GM15510 (cell line): ENCODE measurements around the gene GOLGA6D.

Experiments used
- POLR2A ChIP-seq: IDR thresholded peaks from 3 replicates; pipeline ENCODE4 v1.6.1; 2011; ENCODE audit warnings: borderline replicate concordance; ENCODE audit not compliant: insufficient read length; ENCODE audit errors: extremely low read depth

The GOLGA6D gene

GRCh38 chr15:75314552-75315290 is 32.1 kb downstream of the GOLGA6D start:
- no peak for TF ChIP-seq POLR2A

DNA sequence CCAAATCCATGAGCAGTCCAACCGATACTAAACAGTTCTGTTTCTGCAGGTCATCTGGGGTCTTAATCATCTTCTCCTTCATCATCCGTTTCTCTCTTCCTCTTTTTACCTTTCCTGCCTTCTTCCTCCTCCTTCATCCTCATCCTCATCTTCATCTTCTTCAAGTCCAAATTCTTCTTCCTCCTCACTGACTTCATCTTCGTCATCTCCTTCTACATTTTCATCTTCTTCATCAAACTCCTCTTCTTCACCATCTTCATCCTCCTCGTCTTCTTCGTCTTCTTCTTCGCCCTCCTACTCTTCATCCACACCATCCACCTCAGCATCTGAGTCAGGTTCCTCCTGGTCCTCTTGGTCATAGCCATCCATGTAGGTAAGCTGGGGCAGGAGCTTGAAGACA is 39.1 kb downstream of the GOLGA6D start:
- TF ChIP-seq POLR2A = no peak

GRCh38 chr15:75325922-75326321 is 43.3 kb downstream of the GOLGA6D start:
- TF ChIP-seq POLR2A = no peak

DNA sequence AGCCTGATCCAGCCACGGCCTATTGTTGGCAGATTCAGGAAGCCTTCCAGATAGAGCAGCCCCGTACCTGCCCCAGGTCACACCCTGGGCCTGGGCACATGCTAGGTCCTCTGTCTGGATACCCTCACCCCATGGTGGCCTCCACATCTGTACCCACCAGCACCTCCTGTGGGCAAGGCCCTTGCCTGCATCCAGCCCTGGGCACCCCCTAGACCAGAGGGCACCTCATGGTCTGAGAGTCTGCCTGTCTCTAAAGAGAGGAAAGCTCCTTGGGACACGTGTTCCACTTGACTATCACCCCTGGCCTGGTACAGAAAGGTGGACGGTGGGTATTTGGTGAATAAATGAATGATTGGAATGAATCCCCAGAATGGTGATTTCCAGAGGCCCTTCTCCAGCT is 44.4 kb downstream of the GOLGA6D start:
- TF ChIP-seq POLR2A = no peak

DNA sequence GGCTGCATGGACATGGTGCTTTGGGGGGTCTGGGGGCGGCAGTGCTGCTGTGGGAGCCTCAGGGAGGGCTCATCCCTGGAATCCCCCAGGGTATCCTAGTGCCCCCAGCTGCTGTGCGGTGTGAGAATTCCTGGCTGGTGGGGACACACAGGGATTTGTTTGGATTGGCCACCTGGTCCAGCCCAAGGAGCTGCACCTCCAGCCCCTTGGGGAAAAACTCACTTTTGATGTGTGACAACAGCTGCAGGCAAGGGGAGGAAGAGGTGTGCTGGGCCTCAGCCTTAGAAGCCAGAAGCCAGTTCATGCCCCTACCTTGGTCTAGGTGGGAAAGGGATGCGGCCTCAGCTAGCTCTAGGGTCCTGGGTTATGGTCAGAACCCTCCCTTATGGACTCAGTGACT is 44.9 kb downstream of the GOLGA6D start:
- TF ChIP-seq POLR2A = no peak

- no peak for TF ChIP-seq POLR2A
These were observed 46.1 kb downstream of the GOLGA6D start for GRCh38 chr15:75328493-75329314.

GRCh38 chr15:75329571-75329970 is 46.9 kb downstream of the GOLGA6D start:
- TF ChIP-seq POLR2A = no peak

DNA sequence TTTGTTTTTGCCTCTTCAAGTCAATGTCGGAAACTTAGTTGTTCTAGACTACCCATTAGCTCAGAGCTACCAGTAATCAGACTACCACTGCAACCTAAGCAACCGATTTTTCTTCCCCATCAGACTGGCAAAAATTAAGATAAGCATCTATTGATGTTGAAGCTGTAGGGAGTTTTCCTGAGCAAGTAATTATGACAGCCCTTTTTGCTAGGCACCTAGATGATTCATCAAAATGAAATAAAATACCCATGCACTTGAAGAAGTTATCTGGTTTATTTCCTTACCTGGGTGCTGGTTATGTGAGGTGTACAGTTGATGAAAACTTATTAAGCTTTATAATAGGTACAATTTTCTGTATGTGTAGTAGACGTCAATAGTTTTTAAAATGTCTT is 52.7 kb downstream of the GOLGA6D start:
- TF ChIP-seq POLR2A = no peak

- peak; percentile 53 for TF ChIP-seq POLR2A
These were observed 53.2 kb downstream of the GOLGA6D start, which contains the start of gene COMMD4 for GRCh38 chr15:75335705-75336355. TSS of gene COMMD4 (plus strand) at chr15:75336063. CDS start at chr15:75336090, 27 bp downstream.

DNA sequence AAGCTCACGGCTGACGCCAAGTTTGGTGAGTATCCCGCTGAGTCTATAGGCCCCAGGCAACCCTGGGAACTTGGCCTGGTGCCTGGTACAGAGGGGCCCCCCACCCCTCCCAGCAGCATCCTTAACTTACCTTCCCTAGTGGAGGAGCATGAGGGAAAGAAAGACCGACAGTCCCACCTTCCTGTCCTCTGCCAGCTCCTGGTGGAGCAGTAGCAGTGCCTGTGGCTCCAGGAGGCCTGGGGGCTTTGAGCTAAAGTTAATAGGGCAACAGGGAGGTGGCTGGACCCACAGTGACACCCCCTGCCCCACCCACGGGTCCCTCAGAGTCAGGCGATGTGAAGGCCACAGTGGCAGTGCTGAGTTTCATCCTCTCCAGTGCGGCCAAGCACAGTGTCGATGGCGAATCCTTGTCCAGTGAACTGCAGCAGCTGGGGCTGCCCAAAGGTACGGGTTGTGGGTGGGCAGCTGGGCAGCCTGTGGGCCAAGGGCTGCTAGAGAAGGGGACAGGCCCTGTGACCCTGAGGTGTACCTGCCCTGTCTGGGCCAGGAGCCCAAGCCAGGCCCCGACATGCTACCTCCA is 56.1 kb downstream of the GOLGA6D start:
- TF ChIP-seq POLR2A = no peak

DNA sequence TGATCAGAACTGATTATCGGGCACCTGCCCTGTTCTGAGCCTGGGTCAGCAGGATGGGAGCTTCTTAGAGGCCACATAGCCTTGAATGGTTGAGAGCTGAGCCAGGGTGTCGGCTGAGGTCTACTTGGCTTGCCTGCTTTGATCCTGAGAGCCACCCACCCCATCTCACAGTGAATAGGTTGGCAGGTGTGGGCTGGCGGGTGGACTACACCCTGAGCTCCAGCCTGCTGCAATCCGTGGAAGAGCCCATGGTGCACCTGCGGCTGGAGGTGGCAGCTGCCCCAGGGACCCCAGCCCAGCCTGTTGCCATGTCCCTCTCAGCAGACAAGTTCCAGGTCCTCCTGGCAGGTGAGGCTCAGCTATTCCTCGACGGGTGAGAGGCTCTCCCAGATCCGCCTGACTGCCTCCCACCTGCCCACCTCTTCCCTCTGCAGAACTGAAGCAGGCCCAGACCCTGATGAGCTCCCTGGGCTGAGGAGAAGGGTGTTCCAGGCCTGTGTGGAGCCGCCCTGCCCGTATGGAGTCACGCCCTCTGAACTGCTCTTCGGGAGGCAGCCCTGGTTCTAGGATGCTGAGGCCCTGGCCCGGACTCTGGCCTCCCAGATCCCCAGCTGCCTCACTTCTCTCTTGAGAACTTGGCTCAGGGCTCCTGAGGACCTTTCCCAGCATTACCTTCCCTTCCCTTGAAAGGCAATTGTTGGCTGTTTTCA is 57.1 kb downstream of the GOLGA6D start:
- TF ChIP-seq POLR2A = no peak

DNA sequence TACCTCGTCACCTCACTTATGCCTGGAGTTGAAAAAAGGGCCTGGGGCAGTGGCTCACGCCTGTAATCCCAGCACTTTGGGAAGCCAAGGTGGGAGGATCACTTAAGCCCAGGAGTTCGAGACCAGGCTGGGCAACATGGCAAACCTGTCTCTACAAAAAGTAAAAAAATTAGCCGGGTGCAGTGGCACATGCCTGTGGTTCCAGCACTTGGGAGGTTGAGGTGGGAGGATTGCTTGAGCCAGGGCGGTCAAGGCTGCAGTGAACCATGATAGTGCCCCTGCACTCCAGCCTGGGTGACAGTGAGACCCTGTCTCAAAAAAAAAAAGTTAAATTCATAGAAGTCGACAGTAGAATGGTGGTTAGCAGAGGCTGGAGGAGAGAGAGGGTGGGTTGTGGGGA is 59.6 kb downstream of the GOLGA6D start:
- no peak for TF ChIP-seq POLR2A
